GM10847 (cell line): ENCODE measurements around the gene NAB2.

ENCODE experiments used
- POLR2A ChIP-seq: IDR thresholded peaks from 2 replicates; pipeline ENCODE4 v1.6.1; 2011; ENCODE audit not compliant: insufficient read length; ENCODE audit errors: extremely low read depth

NAB2 gene

DNA sequence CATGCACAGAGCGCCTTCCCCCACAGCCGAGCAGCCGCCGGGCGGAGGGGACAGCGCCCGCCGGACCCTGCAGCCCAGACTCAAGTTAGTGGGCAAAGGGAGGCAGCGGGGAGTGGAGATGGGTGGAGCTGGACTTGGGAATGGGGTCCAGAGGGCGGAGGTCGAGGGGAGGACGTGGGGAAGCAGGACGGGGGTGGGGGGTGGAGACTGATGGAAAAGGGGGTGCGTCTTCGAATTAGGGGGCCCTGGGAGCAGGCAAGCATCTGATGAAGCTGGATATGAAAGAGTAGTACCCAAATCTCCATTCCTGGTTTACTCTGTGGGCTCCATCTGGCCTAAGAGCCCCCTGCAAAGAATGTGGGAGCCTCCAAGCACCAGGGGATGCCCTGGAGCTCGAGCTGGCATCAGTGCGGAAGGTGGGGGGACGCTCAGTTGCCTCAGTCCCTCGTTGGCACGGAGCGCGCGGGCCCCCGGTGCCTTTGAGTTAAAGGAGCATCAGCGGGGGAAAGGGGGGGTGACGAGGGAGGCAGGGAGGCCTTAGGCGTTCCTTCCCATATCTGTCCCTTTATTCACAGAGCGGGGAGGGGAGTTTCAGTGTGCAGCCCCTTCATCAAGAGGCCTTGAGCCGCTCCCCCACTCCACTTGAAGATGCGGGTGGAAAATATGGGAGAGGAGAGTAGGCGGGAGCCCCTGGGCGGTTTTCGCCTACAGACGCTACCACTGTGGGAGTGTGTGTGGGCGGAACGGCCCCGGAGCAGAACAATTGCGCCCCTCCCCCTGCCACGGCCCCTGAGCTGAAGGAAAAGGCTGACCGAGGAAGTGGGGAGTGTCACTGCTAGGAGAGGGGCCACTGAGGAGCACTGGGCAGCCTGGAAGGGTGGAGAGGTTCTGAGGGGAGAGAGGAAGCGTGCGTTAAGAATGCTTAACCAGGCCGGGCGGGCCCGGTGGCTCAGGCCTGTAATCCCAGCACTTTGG, 644 bp downstream of the NAB2 start:
- TF ChIP-seq POLR2A, result no peak

DNA sequence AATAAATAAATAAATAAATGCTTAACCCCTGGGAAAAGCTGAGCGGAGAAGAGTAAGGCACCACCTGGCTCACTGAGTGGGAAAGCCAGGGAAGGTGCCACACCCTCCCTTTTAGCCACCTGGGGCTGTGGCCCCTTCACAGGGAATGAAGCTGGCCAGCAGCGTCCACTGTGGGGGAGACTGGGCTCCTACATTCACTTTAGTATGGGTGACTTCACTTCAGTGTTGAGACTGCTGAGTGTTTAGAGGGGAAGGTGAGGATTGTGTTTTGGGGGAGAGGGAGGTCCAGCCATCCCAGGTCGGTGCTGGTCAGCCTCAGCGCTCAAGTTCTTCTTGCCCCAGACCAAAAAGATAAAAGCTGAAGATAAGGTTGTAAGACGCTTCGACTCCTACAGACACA, 1.6 kb downstream of the NAB2 start:
- TF ChIP-seq POLR2A, result no peak

DNA sequence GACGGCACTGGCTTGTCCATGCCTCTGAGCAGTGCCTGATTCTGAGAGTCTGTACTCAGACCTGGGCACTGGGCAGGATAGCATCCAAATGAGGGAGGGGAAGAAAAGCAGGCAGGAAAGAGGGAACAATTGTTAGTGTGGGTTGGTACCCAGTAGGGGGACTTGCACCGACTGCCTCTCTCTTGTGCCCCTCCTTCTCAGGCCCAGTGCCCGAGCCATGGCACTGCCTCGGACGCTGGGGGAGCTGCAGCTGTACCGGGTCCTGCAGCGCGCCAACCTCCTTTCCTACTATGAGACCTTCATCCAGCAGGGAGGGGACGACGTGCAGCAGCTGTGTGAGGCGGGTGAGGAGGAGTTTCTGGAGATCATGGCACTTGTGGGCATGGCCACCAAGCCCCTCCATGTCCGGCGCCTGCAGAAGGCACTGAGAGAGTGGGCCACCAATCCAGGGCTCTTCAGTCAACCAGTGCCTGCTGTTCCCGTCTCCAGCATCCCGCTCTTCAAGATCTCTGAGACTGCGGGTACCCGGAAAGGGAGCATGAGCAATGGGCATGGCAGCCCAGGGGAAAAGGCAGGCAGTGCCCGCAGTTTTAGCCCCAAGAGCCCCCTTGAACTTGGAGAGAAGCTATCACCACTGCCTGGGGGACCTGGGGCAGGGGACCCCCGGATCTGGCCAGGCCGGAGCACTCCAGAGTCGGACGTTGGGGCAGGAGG, 2.2 kb downstream of the NAB2 start:
- no peak for TF ChIP-seq POLR2A

DNA sequence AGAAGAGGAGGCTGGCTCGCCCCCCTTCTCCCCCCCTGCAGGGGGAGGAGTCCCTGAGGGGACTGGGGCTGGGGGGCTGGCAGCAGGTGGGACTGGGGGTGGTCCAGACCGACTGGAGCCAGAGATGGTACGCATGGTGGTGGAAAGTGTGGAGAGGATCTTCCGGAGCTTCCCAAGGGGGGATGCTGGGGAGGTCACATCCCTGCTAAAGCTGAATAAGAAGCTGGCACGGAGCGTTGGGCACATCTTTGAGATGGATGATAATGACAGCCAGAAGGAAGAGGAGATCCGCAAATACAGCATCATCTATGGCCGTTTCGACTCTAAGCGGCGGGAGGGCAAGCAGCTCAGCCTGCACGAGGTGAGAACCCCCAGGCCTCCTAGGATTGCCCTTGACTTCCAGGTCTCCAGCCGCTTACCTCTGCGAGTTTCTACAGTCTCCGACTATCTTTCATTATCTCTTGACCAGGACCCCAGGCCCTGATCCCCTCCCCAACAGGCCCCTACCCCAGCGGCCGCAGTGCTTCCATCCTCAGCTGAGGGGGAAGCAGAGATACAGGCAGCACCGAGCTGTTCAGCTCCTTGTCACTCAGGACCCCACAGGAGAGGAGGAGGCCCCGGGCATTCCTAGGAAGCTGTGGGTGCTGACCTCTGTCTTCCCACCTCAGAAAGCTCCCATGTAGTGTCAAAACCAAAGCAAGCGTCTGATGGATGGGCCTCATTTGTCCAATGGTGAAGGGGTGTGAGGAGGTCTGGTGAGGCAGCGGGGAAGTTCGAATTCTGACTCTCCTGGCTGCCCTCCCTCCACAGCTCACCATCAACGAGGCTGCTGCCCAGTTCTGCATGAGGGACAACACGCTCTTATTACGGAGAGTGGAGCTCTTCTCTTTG, 3.0 kb downstream of the NAB2 start:
- TF ChIP-seq POLR2A, result no peak

DNA sequence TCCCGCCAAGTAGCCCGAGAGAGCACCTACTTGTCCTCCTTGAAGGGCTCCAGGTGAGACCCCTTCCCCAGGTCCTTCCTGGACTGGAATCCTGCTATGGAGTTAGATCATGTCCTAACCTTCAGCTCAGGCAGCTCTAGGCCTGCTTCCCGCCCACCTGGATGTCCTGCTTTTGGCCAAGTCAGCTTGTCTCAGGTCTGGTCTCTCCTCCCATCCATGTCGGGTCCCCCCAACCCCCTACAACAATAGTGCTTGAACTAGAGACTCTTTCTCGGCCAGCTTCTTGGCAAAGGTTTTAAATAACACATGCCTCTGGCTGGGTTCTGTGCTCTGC, 3.6 kb downstream of the NAB2 start:
- TF ChIP-seq POLR2A, result no peak

DNA sequence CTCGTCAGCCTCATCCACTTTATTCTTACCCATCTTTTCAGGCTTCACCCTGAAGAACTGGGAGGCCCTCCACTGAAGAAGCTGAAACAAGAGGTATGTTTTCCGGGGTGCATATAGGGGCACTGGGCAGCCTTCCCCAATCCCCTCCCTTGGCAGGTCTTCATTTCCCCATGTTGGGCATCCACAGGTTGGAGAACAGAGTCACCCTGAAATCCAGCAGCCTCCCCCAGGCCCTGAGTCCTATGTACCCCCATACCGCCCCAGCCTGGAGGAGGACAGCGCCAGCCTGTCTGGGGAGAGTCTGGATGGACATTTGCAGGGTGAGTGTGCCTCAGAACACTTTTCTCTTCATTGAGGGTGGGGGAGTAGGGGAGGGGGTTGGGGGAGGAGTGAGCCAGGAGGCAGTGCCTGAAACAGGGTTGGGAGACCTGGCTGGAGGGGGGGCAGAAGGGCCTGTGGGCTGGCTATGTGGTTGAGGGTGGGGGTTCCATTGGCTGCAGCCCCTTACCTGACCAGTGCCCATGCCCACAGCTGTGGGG, 4.0 kb downstream of the NAB2 start:
- TF ChIP-seq POLR2A, result no peak

DNA sequence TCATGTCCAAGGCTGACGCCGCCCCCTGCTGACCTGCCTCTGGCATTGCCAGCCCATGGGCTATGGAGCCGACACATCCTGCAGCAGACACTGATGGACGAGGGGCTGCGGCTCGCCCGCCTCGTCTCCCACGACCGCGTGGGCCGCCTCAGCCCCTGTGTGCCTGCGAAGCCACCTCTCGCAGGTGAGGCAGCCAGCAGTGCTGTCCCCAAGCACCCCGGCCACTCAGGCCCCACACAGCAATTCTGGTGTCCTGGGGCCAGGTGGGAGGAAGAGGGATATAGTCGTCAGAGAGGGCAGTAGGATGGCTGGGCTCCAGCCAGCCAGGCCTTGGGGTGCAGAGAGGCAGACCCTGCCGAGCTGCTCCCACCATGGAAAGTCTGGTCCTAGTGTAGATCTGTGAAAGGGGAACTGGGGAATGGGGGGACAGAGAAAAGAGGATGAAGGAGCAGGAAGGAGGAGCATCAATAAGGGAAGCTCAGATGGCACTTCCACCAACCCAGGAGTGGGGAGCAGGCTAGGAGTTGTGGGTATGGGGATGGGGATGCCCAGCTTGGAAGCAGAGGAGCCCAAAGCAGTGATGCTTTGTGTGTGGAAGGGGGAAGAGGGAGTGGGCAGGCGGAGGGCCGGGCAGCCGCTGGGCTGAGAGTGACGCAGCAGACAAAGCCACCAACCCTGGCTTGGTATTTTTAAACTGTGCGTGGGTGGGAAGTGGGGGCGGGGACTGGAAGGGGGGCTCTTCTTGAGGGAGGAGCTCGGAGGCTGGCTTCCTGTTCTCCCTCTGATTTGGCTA, 4.7 kb downstream of the NAB2 start:
- peak; percentile 17 for TF ChIP-seq POLR2A

DNA sequence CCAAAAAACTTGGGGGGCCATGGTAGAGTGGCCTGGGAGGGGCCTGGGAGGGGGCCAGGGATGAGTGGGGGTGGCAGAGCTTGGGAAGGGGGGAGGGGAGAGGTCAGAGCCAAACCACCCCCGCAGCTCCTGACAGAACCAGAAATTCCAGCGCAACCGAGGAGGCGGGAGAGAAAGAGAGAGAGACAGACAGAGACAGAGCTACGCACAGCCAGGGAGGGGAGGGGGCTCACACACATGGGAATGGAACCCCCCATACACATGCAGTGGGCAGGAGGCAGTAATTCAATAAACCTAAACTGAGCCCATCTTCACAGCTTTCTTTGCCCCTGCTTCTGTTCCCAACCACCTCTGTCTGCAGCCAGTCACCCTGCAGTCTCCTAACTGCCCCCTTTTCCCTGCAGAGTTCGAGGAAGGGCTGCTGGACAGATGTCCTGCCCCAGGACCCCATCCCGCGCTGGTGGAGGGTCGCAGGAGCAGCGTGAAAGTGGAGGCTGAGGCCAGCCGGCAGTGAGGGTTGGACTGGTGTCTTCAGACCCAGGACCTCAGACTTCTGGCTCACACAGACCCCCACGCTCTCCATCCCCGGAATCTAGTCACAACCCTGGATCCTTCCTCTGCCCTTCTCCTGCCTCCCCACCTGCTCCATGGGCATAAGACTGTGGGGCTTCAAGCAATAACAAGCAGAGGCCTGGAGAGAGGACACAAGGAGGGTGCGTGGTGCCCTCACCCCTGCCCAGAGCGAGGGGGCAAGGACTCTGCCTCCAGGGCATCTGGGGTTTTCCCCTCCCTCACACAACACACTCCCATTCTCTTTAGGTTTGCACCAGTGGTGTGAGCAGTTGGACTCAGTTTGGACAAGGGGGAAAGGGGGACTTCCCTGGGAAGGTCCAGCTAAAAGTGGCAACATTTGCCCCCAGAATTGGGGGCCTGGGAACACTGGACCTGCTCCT, 5.6 kb downstream of the NAB2 start:
- TF ChIP-seq POLR2A, result no peak

DNA sequence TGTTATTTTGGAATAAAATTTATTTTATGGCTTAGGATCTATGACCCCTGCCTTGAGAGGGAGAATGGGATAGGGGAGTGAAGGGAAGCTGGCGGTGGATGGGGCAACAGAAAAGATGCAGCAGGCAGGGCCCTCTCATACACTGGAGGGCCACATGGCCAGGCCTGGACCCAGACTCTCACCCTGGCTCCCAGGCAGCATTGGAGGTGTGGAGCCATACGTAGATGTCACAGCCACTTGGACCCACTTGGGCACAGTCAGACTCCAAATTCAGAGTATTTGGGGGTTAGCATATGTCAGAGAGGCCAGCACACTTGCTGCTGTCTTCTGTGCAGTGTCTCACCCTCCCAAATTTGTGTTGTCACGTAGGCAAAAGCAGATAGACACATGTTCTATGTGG, 6.5 kb downstream of the NAB2 start:
- no peak for TF ChIP-seq POLR2A

DNA sequence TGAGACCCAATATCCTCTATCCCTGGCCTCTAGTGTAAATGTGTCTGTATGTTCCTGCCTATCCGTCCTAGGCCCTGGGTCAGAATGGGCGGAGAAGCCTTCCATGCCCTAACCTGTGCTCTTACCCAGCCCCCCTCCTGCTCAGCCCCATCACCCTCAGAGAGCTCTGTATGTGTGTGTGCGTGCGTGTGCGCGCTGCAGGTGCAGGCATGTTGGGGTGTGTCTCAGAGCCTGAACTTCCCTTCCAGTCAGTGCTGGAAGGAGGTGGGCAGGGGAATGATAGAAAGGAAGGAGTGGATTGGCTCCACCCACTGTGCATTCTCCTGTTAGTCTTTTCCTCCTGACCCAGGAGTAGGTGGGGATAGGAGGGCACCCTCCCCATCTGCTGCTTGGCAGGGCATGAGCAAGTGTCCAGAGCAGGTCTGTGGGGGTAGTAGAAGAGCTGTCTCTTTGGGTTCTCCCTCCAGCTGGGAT, 7.2 kb downstream of the NAB2 start:
- TF ChIP-seq POLR2A, result peak; percentile 2

DNA sequence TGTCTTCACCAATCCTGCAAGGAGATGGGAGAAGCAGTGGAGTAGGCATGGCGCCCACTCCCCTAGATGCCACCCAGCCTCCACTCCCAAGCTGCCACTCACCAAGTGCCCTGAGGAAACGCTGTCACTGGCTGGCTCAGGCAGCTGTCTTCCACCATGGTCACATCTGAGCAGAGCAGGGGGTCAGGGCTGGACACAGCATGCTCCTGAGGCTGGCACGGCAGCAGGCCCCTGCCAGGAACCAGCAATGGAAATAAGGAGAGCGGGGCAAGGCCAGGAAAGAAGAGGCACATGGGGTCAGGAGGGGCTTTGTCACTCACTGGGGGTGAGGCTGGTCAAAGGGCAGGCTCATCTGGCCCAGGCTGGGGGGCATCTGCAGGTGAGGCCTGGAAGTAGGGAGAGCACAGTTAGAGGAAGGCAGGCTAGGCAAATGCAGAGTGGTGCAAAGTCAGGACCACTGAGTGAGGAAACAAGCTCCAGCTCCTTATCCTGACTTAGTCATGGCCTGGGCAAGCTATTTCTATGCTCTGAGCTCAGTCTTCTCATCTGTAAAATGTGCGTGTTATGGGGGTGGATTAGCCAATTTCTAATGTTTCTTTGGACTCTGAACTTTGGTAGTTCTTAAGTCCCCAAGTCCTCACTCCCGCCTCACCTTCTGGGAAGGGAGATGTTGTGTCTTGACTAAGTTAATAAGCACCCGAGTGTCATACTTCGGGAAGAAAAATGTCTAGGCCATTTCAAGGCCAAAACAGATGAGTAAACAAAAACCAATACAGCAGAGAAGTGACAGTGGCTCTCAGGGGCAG, 8.0 kb downstream of the NAB2 start:
- no peak for TF ChIP-seq POLR2A

DNA sequence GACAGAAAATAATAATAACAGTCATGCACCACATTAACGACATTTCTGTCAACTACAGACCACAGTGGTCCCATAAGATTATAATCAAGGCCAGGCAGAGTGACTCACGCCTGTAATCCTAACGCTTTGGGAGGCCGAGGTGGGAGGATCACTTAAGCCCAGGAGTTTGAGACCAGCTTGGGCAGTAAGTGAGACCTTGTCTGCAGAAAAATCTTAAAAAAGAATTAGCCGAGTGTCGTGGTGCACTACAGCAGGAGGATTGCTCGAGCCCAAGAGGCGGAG, 8.6 kb downstream of the NAB2 start:
- TF ChIP-seq POLR2A, result no peak

DNA sequence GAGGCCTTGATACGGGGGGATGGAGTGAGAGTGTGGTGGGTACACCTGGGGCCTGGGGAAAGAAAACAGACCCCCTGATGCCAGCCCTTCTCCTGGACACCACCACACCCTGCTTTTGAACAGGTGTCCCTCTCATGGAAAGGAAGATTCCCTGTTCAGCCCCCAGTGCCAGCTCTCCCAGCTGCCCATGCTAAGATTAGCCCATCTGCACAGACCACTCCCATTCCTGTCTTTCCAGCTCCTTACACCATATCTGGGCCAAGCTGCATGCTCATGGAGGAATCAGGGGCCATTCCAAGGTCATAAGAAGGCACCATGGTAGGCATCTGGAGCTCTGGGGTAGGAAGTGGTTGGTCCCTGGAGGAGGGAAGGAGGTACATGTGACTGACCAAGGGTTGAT, 9.6 kb downstream of the NAB2 start:
- TF ChIP-seq POLR2A, result no peak
